Body of pancreas (tissue), 4 donors: ENCODE results near the gene C9orf40. TPM values are rescaled to one million over a fixed set of nuclear protein-coding genes. Genes with fewer than 3 reads are reported as not detected.

ENCODE experiments used
- ATAC-seq: fragments of 150-250 bp; one replicate; pipeline ENCODE4 v1.9.1; 2016
- DNase-seq, 4 donors: peaks; one replicate each; pipeline ENCODE4 v3.0.0-alpha.2; 2019
- H3K27ac ChIP-seq, 4 donors: fragments of 200-600 bp; sonication (generic); 1 replicate in 3 of 4; 2 replicates in 1 of 4; pipeline versions ENCODE4 v1.5.1 to v1.6.1; 2016 to 2019; ENCODE audit warnings: mild to moderate bottlenecking in 1 of 4, mixed read lengths in 1 of 4, moderate library complexity in 1 of 4
- H3K27me3 ChIP-seq, 2 donors: fragments of 200-600 bp; sonication (generic); one replicate each; pipeline ENCODE4 v1.6.0; 2016; ENCODE audit warnings: mild to moderate bottlenecking in 1 of 2
- H3K36me3 ChIP-seq, 2 donors: fragments of 200-600 bp; sonication (generic); replicated peaks in 1 of 2; 2 replicates each; pipeline ENCODE4 v1.5.1; 2016; ENCODE audit warnings: low read depth in 2 of 2; ENCODE audit not compliant: insufficient read depth in 1 of 2
- H3K4me1 ChIP-seq: fragments of 200-600 bp; sonication (generic); one replicate; pipeline ENCODE4 v1.6.0; 2016
- H3K4me3 ChIP-seq, 2 donors: fragments of 200-600 bp; sonication (generic); 1 replicate in 1 of 2; 2 replicates in 1 of 2; pipeline ENCODE4 v1.5.1; 2016 to 2019
- H3K9me3 ChIP-seq, 3 donors: fragments of 200-600 bp; sonication (generic); 1 replicate in 2 of 3; 2 replicates in 1 of 3; pipeline ENCODE4 v1.5.1; 2016
- CTCF ChIP-seq, 7 experiments: fragments of 450-650 bp in 4 of 7; fragments of 200-600 bp in 3 of 7; sonication (generic) in 3 of 7; IDR thresholded peaks; one replicate each; pipeline ENCODE4 v1.5.1; 2016 to 2019; ENCODE audit warnings: antibody characterized with exemption in 7 of 7
- POLR2A ChIP-seq, 3 donors: fragments of 450-650 bp; IDR thresholded peaks; one replicate each; pipeline ENCODE4 v1.6.1; 2016; ENCODE audit warnings: antibody characterized with exemption in 3 of 3, mild to moderate bottlenecking in 2 of 3
- intact Hi-C: fragments of 100-400 bp; cut with DNase I; formaldehyde crosslinking; loops from one replicate; pipeline ENCODE4 v1.15.1; 2023
- total RNA-seq, 2 donors: library from RNA; depleted of rRNA; stranded (reverse); fragments of >200 nt; gene quantifications; one replicate each; pipeline ENCODE4 v1.1.0, GENCODE V29; 2016

The C9orf40 gene
- total RNA-seq, 2 donors from 2014 or later, result 1.3 to 9.9 TPM

- Histone ChIP-seq H3K36me3 (no peaks in the 10 kb centered on the region), H3K27ac (no peak overlapping the region), H3K27me3 (no peaks in the 10 kb centered on the region), H3K9me3 (no peaks in the 10 kb centered on the region), H3K4me3 (no peak overlapping the region), H3K4me1 (no peaks in the 10 kb centered on the region)
- DNase-seq, result no peak
- intact Hi-C loops, result no loop called here
- TF ChIP-seq POLR2A (IDR thresholded peaks at IDR 0.05) (no peak), CTCF (IDR thresholded peaks at IDR 0.05) (no peak)
- no peak for ATAC-seq
Observed at GRCh38 chr9:74901001-74901400, 51.7 kb downstream of the C9orf40 start.

Other genes with a start within 250 kb of the C9orf40 start
- under 1 TPM; under 0.01 to 0.33 TPM for gene TRPM6, start 65.0 kb downstream of the C9orf40 start, total RNA-seq
- 10 to 100 TPM; 17.9 to 31.0 TPM for gene CARNMT1, start 75.4 kb upstream of the C9orf40 start, total RNA-seq
- 10 to 100 TPM; 12.5 to 31.1 TPM for gene NMRK1, start 135.2 kb upstream of the C9orf40 start, total RNA-seq
- gene OSTF1, start 135.6 kb upstream of the C9orf40 start, total RNA-seq, result 10 to 100 TPM; 10.4 to 12.9 TPM